DND-41 (cell line): ENCODE measurements around the gene BAX.

Experiments
- ATAC-seq: fragments of 200-7000 bp; cut with Tn5 transposase; 3 replicates; pipeline ENCODE4 v1.9.1; 2021; ENCODE audit warnings: low read depth; ENCODE audit not compliant: insufficient read depth
- DNase-seq: peaks from one replicate; pipeline ENCODE4 v3.0.0-alpha.2; 2020
- H2AFZ ChIP-seq: 2 replicates; pipeline ENCODE4 v1.6.0; 2012; ENCODE audit warnings: low read depth, low read length
- H3K27ac ChIP-seq: 2 replicates; pipeline ENCODE4 v1.5.1; 2012; ENCODE audit warnings: low read length, inconsistent platforms
- H3K27me3 ChIP-seq: fragments of 200-600 bp; sonication (generic); 2 replicates; pipeline ENCODE4 v1.6.0; 2012; ENCODE audit warnings: low read length, mild to moderate bottlenecking, inconsistent platforms; ENCODE audit not compliant: insufficient read depth, poor library complexity
- H3K36me3 ChIP-seq: 2 replicates; pipeline ENCODE4 v1.5.1; 2012; ENCODE audit warnings: low read length, inconsistent platforms; ENCODE audit not compliant: insufficient read depth
- H3K4me1 ChIP-seq: 2 replicates; pipeline ENCODE4 v1.5.1; 2012; ENCODE audit warnings: mild to moderate bottlenecking, low read length; ENCODE audit not compliant: insufficient read depth
- H3K4me2 ChIP-seq: 2 replicates; pipeline ENCODE4 v1.6.0; 2012; ENCODE audit warnings: mild to moderate bottlenecking, moderate library complexity, low read length, inconsistent platforms; ENCODE audit not compliant: insufficient read depth
- H3K4me3 ChIP-seq, 2 experiments: fragments of 200-600 bp in 1 of 2; shearing (Covaris generic) in 1 of 2; 2 replicates each; pipeline ENCODE4 v1.5.1; 2012 to 2016; ENCODE audit warnings: inconsistent platforms in 2 of 2, low read length in 2 of 2, mild to moderate bottlenecking in 2 of 2, low read depth in 1 of 2, moderate library complexity in 1 of 2
- H3K79me2 ChIP-seq: 2 replicates; pipeline ENCODE4 v1.6.0; 2012; ENCODE audit warnings: low read length, inconsistent platforms; ENCODE audit not compliant: insufficient read depth
- H3K9ac ChIP-seq: 2 replicates; pipeline ENCODE4 v1.6.0; 2012; ENCODE audit warnings: low read depth, mild to moderate bottlenecking, inconsistent platforms, low read length, moderate library complexity
- H3K9me3 ChIP-seq: 2 replicates; pipeline ENCODE4 v1.5.1; 2012; ENCODE audit warnings: low read length, moderate library complexity, mild to moderate bottlenecking, inconsistent platforms; ENCODE audit not compliant: insufficient read depth, severe bottlenecking
- H4K20me1 ChIP-seq: 2 replicates; pipeline ENCODE4 v1.6.0; 2012; ENCODE audit warnings: low read length; ENCODE audit not compliant: insufficient read depth
- EZH2 ChIP-seq: IDR thresholded peaks from 3 replicates; pipeline ENCODE4 v1.6.1; 2012; ENCODE audit warnings: borderline replicate concordance, low read depth, mild to moderate bottlenecking, moderate library complexity, low read length, inconsistent platforms; ENCODE audit not compliant: severe bottlenecking
- TF ChIP-seq, protein P1 (sequence below): IDR thresholded peaks from 2 replicates; pipeline ENCODE4 v1.5.1; 2012; ENCODE audit warnings: borderline replicate concordance, low read length, moderate library complexity, mild to moderate bottlenecking; ENCODE audit not compliant: poor library complexity, severe bottlenecking; ENCODE audit errors: extremely low read depth

The BAX gene

DNA sequence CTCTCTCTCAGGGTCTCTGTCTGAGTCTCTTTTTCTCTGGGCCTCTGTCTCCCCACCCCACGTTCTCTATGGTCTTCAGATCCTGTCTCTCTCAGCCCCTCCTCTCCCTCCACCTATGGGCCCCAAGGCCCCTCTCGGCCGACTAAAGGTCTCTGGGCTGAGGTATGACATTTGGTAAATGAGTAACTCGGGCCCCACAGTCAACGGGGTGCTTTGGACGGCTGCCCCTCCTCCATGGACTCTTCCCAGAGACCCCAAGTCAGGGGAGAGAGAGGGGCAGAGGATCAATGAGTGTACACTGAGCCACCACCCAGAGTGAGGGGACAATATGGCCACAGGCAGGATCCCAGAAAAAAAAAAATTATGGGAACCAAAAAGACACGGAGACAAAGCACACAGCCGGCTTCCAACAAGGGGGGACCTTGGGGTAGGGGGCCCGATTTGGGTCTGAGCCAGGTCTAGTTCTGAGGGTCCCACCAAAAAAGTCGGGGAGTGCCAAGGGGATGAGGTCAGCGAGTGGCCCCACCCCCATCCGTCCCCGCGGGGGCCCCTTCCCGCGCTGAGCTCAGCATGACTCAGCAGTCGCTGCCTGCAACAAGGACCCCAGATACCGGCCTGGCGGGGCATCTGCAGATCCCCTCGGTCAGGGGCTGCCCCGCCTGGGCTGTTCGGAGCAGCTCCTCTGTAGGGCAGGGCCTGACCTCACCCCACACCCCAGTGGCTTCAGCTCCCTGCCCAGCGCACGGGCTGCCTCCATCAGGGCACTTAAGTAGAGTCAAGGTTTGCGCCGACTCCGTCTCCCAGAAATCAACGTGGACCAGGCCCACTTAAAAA lies 8.9 kb downstream of the BAX start:
- Histone ChIP-seq H3K4me2 (peak overlapping the region; percentile 99), H3K27ac (peak overlapping the region; percentile 84), H3K27me3 (no peaks in the 10 kb centered on the region), H3K79me2 (peaks cover 22% of the 10 kb centered on the region), H2AFZ (no peak overlapping the region), H3K4me1 (peaks cover 37% of the 10 kb centered on the region), H3K9ac (peak overlapping the region; percentile 80), H3K9me3 (no peaks in the 10 kb centered on the region), H4K20me1 (peaks cover 11% of the 10 kb centered on the region), H3K36me3 (peaks cover 32% of the 10 kb centered on the region), H3K4me3 (peak overlapping the region in 1 of 2 experiments; percentile 98; a peak in 2 of 4 replicates)
- ATAC-seq (no peak), DNase-seq (peak; percentile 47)
- TF ChIP-seq, protein P1, sequence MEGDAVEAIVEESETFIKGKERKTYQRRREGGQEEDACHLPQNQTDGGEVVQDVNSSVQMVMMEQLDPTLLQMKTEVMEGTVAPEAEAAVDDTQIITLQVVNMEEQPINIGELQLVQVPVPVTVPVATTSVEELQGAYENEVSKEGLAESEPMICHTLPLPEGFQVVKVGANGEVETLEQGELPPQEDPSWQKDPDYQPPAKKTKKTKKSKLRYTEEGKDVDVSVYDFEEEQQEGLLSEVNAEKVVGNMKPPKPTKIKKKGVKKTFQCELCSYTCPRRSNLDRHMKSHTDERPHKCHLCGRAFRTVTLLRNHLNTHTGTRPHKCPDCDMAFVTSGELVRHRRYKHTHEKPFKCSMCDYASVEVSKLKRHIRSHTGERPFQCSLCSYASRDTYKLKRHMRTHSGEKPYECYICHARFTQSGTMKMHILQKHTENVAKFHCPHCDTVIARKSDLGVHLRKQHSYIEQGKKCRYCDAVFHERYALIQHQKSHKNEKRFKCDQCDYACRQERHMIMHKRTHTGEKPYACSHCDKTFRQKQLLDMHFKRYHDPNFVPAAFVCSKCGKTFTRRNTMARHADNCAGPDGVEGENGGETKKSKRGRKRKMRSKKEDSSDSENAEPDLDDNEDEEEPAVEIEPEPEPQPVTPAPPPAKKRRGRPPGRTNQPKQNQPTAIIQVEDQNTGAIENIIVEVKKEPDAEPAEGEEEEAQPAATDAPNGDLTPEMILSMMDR = no peak
- TF ChIP-seq EZH2 = no peak

DNA sequence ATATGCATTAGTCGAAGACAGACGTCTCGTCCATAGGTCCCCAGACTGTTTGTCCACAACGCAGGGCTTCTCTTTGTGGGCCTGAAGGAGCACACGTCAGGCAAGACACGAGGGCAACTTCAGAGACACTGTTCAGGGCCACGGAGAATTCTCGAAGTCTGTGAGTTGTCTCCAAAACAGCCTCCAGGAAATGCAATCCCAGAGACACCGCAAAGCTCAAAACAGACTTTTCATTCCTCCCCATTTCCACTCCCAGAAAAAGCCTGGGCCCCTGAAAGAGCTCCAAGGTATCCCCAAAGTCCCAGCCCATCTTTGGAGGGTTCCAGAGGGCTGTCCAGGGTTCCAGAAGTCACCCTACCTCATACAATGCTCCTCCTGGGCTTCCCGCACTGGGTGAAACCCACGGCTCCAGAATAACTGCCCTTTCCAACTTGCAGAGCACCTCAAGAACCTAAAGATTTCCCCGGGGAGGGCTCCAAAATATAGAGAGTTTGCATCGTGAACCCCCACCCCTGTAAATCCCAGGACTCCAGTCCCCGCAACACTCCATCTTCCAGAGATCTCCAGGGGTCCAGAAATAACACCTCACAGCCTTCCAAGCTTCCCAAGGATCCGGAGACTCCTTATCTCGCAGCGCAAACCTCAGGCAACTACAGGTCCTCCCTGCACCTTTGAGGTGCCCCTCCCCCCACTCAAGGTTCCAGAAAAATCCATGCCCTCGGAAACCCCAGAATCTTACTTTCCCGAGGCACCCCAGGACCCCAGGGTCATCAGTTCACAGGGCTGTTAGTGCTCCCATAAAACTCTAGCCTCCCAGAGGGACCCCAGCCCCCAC lies 9.7 kb downstream of the BAX start:
- peak overlapping the region in 1 of 2 experiments; percentile 98; a peak in 2 of 4 replicates for H3K4me3 ChIP-seq
- H3K9me3 ChIP-seq = no peaks in the 10 kb centered on the region
- no peak for TF ChIP-seq EZH2
- TF ChIP-seq, protein P1 = no peak
- H3K4me2 ChIP-seq = peak overlapping the region; percentile 99
- H3K4me1 ChIP-seq = peaks cover 37% of the 10 kb centered on the region
- ATAC-seq (no peak), DNase-seq (no peak)
- H3K9ac ChIP-seq = peak overlapping the region; percentile 80
- H3K27ac ChIP-seq = peak overlapping the region; percentile 84
- peaks cover 41% of the 10 kb centered on the region for H3K36me3 ChIP-seq
- H4K20me1 ChIP-seq = peaks cover 11% of the 10 kb centered on the region
- H3K27me3 ChIP-seq = no peaks in the 10 kb centered on the region
- H2AFZ ChIP-seq = peak overlapping the region; percentile 46; the same call in 1 of the 2 replicates
- H3K79me2 ChIP-seq = peaks cover 22% of the 10 kb centered on the region

DNA sequence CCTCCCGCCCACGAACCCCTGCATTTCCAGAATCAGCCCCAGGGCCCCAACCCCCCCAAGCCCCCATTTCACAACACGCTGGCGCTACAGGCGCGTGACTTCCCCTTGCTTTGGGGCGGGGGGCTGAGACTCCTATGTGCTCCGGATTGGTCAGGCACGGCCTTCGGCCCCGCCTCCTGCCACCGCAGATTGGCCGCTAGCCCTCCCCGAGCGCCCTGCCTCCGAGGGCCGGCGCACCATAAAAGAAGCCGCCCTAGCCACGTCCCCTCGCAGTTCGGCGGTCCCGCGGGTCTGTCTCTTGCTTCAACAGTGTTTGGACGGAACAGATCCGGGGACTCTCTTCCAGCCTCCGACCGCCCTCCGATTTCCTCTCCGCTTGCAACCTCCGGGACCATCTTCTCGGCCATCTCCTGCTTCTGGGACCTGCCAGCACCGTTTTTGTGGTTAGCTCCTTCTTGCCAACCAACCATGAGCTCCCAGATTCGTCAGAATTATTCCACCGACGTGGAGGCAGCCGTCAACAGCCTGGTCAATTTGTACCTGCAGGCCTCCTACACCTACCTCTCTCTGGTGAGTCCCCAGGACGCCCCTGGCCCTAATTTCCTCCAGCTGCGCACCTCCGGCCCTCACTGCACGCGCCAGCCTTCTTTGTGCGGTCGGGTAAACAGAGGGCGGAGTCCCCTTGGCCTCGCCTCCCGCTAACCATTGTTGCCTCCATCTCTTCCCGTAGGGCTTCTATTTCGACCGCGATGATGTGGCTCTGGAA lies 10.5 kb downstream of the BAX start, which contains the start of gene FTL:
TSS of gene FTL (plus strand) at position 270 of the 766 bp plus-strand sequence. CDS start at position 469, 199 bp downstream.
- Histone ChIP-seq H3K79me2 (peaks cover 22% of the 10 kb centered on the region), H3K27ac (peak within 1 kb of the TSS; percentile 93), H2AFZ (peak within 1 kb of the TSS; percentile 77), H3K4me2 (peak within 1 kb of the TSS; percentile 99), H3K9me3 (no peaks in the 10 kb centered on the region), H3K4me3 (peak within 1 kb of the TSS; percentile 73 to 98), H3K9ac (peak within 1 kb of the TSS; percentile 80), H4K20me1 (peaks cover 12% of the 10 kb centered on the region), H3K4me1 (peaks cover 39% of the 10 kb centered on the region), H3K36me3 (peaks cover 49% of the 10 kb centered on the region), H3K27me3 (no peaks in the 10 kb centered on the region)
- ATAC-seq (peak; percentile 75), DNase-seq (peak; percentile 96)
- TF ChIP-seq EZH2 = no peak
- TF ChIP-seq, protein P1 = no peak
